Activated T-cell treated with anti-CD3 and anti-CD28 coated beads for 48 hours (primary cell): ENCODE data around the gene HOXA13.

ENCODE experiments used
- DNase-seq: peaks from one replicate; pipeline ENCODE4 v3.0.0-alpha.2; 2020; ENCODE audit warnings: low read depth

The HOXA13 gene

DNA sequence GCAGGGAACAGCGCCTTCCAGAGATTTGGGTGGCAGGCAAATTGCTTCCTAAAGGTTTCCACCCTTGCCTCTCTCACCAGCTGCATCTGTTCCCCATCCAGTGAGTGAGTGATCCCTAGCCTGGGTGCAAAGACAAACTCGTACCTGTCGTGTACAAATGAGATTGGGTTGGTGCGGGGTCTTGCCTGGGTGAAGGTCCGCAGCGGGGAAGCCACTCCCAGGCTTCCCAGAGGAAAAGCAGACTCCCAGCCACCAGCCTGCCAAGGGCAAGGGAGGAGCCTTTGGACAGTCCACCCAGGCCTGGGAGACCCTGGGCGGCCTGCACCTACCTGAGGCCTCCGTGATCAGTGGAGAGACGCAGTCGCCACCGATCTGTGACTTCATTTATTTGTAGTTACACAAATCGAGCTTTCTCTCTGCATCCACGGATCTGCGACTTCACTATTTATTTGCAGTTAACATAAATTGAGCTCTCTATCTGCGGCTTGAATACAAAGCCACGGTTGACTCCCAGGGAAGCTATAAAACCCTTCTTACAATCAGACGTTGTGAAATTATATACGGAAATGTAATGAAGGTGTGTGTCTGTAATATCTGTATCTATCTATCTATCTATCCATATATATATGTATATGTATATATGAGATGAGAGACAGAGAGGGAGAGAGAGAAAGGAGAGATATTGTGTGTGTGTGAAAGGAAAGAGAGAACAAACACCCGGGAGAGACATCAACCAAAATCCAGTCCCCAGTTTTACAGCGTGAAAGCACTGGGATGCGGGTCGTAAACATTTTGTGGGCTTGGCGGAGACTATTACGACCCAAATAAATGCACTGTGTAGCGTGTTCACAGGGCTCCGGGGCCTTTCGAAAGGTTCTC lies 40.4 kb downstream of the HOXA13 start:
- no peak for DNase-seq

DNA sequence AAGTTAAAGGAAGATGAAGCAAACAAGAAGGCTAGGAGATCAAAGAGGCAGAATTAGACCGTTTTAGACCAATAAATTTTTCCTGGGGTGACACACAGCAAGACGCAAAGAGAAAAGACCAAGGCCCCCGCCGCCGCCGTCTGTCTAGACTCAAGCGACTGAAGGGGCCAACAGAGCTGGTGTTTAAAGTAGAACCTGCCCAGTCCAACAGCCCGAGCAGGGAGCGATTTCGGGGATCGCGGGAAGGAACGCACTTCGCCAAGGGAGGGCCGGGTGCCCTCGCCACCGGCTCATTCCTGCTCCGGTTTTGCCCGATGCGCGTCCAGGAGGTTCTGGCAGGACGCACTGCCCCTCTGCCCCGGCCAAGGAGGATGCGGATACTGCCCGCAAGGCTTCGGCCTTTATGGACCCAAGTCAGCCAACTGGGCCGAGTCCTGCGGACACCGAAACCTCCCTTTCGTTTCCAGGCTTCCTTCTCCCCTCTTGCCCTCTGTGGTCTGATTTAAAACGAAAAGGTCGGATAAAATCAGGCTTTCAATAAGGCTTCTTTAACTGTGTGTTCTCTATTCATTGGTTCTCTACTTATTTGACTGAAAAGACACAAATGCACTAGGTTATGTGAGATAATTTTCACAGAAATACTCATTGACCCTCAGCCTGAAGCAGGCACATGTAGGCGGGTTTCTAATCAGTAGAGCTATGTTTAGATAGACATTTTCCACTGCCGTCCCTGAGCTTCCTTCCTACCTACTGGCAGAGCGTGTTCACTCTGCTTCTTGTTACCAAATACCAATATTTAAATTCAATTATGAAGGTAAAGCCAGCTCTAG lies 41.2 kb downstream of the HOXA13 start:
- no peak for DNase-seq

DNA sequence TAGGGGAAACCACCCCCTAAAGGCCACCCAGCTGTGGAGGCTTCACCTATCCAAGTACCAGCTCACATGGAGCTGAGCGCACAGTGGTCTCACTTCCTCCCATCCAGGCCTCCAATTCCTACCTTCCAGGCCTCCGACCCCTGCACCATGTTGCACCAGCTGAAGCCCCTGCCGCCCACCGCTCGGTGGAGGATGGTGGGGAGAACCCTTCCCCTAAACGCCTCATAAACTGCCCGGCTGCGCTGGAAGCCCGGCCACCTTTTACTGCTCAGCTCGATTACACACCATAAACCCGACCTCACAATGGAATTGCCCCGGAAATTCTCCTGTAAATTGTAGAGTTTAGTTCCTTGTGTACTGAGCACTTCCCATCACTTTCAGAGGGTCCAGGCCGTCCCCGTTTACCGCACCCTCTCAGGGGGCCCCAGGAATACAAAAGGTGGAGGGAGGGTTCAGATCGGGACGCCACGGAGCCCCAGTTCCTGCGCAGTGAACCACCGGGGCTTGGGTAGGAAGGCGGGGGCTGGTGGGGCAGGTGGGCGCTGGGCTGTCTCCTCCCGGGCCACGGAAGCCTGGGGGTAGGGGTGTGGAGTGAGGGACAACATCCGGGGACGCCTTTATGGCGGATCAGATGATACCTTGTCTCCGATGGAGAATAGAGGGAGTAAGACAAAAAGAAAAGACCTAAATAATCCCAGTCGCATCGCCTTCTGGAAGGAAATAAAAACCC lies 42.0 kb downstream of the HOXA13 start:
- DNase-seq, result no peak

DNA sequence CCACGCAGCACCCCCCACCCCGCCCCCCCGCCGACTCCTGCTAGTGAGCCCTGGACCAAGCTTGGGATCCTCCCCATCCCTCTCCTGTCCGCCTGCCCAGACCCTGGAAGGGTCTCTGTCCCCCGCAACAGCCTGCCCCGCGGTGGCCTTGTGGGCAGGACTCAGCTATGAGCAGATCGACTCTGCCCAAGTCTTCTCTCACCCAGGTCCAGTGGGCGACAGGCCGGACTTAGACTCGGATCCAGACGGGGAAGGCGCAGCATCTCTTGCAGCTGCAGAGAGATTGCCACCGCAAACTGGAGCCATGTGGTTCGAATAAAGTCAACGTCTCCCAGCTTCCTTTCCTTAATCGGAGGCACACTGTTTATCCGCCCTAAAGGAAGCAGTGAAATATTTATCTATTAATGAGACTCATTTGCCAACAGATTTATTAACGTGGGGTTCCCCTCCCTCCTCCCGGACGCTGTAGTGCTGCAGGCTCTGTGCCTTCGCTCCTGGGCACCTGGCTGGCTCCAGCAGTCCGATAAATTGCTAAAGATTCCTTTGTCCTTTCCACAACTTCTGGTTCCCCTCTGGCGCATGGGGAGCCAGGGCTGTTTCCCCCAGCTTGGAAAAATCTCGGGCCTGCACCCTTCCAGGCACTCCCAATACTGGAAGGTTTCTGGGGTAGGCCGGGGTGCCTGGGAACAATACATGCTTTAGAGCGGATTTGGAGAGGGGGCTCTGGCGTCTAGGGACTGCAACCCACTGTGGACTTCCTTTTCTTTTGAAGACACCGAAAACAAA lies 42.8 kb downstream of the HOXA13 start:
- no peak for DNase-seq

DNA sequence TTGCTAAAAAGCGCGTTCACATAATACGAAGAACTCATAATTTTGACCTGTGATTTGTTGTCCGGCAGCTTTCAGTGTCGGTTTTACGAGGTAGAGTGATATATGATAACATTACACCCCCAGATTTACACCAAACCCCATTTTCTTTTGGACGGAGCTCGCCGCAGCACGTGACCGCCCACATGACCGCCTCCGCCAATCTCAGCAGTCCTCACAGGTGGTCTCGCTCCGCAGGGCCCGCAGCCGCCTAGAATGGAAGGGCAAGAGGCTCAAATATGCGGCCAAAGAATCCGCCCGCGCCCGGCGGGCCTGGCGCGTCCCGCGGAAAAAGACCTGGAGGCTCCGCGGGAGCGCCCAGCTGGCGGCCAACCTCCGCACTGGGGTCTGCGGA lies 43.4 kb downstream of the HOXA13 start, which contains the start of gene HOXA7:
HOXA7 (minus strand) TSS at position 168 of the 391 bp plus-strand sequence; CDS start at position 38, 130 bp downstream.
- no peak for DNase-seq

DNA sequence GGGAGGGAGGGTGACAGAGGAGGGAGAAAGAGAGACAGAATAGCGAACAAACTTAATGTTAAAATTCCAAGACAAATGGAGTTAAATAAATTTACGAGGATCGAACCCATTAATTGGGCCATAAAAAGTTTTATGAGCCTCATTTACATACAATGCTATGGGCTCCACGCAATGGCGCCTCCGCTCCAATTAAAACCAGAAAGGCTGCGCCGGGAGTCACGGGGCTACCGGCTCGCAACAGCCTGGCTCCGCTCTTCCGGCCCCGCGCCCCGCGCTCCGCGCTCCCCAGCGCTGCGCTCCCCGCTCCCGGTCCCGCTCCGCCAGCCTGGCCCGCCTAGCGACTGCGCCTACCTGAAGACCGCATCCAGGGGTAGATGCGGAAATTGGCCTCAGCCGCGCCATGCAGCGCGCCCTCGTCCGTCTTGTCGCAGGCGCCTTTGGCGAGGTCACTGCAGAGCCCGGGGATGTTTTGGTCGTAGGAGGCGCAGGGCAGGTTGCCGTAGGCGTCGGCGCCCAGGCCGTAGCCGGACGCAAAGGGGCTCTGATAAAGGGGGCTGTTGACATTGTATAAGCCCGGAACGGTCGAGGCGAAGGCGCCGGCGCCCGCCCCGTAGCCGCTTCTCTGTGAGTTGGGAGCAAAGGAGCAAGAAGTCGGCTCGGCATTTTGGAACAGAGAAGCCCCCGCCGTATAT lies 43.9 kb downstream of the HOXA13 start:
- DNase-seq, result no peak

DNA sequence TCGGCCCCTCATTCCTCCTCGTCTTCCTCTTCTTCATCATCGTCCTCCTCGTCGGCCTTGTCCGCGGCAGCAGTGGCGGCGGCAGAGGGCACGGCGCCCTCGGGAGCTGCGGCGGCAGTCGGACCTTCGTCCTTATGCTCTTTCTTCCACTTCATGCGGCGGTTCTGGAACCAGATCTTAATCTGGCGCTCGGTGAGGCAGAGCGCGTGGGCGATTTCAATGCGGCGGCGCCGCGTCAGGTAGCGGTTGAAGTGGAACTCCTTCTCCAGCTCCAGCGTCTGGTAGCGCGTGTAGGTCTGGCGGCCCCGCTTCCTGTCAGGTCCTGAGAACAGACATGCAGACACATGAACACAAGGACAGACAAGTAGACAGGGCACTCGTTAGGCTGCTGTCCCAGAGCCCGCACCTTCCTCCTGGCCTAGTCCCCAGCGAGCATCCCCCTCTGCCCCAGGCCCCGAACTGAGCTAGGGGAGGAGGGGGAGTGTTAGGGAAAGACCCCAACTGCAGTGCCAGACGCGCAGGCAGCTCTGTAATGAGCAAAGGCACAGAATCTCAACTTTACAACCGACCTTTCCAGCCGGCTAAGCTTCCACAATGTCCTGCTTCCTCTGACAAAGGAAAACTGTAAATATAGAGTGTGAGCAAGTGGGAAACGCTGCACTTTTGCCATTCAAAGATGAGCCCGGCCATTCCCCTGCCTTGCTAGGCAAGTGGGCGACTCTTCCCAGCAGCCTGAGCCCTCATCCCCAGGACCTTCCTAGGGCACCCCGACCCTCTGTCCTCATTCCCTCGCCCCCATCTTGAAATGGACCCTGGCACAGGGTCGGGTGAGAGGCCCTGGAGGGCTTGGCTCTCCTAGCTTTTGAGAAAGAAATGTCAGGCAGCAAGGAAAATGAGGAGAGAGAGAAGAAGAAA lies 44.7 kb downstream of the HOXA13 start:
- no peak for DNase-seq

DNA sequence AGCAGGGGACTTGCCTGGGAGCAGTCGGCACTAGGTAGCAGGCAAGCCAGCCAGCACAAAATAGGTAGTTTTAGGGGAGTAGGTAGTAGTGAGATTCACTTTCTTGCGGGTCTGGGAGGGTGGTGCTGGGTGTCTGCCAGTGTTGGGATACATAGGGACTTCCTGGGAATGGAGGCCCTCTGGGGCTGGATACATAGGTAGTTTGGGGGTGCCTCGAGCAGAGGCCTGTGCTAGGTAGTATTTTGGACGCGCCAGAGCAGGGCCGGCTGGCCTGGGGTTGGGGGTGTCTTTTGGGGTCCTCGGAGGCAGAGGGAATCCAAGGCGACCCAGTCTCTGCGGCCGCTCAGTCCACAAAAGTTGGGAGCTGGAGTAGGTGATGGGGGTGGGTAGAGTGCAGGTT lies 45.5 kb downstream of the HOXA13 start:
- DNase-seq, result no peak

DNA sequence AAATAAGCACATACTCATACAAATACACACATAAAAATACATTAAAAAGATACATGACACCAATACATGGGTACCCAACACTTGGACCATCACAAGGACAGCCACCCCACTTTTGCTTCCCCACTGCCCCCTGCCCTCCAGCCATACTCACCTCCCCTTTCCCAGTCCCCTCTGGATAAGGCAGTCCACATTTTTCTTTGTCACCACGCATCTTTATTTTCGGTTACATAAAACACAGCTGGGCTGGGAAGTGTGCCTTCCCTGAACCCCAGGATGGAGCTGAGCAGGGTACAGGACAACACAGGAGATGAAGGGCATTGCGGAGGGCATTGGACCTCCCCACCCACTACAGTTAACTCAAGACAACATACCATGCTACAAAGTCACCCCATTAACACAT lies 46.4 kb downstream of the HOXA13 start:
- DNase-seq, result no peak

DNA sequence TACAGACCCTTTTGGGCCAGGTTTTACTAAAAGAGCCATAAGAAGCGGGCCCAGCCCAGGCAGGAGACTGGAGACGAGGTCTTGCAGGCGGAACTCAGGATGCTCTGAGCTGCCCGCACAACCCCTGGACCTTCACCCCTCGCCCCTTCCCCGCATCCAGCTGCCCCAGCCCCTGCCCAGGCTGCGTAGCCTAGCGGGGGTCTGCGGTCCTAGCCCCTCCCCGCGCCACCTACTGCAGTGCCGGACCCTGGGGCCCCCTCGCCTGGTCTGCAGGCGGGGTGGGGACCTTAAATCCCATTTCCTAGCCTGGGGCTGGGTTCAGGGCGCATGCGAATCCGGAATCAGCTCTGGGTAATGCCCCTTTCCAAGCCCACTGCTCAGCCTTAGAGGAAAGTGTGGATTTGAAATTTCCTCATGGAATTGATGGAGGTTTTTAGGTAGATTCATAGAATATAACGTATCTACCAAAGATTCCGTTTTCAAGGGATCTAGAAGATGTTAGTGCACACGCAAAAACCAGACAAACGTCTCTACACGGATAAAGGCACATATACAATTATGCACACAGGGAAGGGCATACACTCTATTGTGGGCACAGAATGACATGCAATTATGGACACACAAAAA lies 47.0 kb downstream of the HOXA13 start:
- no peak for DNase-seq

DNA sequence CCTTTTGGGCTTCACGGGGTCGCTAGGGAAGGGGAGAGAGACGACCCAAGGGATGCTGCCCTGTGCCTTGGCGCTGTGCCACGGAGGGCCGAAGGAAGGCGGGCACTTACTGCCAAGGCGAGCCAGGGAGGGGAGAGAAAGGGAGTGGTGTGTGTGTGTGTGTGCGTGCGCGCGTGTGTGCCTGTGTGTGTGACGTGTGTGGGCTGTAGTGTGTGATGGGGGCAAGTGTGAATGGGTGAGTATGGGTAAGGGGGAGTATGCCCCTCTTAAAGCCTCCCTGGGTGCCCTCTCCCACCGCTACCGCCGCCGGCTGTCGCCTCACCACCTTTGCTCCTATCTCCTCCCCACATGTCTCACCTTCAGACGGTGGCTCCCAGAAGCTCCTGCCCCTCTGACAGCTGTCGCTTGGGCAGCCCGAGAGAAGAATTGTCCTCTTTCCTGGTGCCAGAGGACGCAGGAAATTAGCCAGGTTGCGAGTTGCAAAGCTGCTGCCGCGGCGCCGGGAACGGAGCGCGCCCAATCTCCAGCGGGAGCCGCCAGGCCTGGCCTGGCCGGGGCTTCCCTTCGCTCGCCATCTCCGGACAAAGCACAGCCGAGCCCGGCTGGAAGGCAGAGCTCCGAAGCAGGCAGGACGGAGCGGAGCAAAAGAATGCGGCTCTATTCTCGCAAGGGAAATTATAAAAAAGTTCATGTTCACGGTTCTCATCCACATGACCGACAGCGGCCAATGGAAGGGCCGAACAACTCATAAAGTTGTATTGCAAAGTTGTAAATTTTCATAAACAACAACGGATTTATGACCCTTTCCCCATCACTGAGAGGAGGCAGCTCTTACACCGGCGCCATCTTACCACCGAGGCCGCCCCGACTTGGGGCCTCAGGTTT lies 47.7 kb downstream of the HOXA13 start, which contains the start of gene HOXA3:
HOXA3 (minus strand) TSS at position 653 of the 885 bp plus-strand sequence. CDS start 41,943 bp downstream, outside the sequence.
- DNase-seq, result no peak

DNA sequence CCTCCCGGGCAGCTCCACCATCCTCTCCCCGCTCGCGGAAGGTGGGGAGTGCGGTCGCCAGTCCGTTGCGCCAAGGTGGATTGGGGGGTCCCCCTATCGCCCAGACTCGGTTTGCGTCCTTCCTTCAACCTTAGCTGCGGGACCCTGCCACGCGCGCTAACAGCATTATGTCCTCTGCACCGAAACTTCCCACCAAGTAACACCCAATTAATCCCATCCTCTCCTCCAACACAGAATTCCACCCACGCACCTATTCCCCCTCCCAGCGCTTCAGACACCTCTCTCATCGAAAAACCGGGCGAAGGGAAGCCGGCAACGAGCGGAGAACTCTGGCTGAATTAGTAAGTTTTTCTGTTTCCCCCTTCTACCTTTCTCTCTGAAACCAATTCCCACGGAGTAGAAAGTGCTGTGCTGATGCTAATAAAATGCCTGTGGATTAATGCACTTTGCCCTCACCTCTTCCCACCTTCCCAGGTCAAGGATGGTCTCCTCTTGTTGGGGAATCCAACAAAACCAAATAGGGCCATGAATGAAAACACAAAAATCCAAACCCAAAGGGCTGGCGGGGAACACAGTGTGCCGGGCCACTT lies 48.5 kb downstream of the HOXA13 start:
- DNase-seq, result no peak

DNA sequence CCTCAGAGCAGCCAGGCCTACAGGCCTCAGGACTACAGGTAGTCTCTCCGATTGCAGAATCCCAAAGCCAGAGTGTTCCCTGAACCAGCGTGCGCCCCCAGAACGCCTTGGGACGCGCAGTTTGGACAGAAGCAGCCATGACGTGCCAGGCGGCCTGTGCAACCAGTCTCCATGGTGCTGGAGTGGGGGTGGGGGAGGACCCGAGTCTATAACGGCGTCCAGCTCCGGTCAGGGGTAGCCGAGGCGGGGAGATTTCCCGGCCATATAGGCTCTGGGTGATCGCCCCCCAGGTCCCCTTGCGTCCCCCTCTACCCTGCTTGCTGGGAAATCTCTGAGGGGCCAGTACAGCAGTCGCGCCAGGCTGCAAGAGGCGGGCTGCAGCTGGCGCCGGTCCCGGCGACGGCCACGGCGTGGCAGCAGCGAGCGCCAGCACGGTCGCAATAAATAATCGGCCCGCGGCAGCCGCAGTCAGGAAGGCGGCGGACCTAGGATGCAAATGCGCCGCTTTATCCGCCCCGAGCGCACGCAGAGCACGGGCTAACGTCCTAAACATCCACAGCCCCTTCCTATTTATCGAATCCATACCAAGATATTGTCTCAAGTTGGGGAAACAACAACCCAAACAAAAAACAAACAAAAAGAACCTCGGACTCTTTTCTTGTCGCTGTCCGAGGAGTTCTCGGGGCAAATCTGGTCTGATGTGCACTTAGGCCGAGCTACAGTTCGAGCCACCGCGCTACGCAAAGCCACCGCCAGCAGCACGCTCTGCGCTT lies 49.1 kb downstream of the HOXA13 start:
- peak; percentile 69 for DNase-seq

DNA sequence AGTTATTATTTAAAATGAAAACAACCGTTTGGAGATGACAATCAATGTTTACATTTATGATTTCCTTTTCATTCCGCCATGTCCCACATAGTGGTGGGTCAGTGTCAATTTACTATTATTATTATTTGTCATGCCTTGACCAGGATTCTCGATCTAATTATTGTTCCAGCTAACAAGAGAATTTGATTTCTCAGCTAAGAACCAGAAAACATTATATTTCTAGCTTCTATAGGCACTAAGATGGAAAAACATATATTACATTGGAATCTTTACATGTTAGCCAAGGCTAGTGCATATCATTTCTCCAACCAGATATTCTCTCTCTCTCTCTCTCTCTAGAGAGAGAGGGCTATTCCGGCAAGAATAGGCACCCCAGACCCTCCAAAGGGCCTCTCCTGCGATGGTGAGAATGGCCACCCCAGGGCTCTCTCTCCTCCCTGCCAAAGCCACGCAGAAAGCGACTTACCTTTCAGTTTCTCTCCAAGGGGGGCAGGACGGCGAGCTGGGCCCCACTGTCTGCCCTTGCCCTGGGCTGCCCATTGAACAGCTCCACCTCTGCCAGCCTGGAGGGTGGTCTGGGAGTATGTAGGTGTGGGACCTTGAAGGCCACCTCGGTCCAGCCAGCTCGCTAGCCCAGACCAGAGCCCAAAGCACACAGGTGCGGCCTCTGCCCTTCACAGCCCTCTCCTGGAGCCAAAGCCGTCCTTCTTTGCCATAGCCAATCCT lies 49.9 kb downstream of the HOXA13 start:
- no peak for DNase-seq

DNA sequence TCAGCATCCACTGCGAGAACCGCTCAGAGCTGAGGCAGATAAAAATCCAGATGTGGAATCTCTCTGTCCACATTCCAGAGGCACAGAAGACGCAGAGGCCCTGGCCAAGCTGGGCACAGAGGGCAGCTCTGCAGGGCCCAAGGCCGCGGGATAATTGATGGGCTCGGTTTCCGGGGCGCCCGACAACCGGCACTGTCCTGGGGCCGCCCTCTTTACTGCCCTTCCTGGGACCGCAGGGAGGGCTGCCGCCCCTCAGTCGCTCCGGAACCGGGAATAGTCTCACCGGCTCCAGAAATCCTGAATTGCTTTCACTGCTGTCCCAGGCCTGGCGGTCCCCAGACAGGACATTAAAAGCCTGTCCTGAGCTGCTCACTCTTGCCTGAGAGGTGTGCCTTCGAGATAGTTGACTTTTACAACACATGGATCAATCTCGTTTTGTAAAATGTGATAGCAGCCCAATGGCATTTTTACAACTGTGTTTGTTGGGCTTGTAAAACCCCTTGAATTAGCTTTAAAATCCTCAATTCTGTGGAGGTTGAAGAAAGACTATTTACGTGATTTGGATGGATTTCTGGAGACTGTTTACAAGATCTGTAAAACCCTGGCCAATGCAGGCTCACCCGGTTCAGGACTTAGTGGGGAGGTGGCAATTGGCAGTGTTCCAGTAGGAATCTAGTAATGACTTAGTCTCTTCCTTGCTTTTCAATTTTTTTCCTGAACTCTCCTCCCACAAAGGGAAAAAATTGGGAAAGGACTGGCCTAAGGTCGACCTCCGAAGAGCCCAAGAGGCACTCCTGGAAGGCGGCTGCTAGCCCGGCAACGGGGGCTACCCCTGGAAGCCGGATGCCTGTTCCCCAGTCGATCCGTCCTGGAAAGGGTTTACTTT lies 50.9 kb downstream of the HOXA13 start:
- no peak for DNase-seq
